Esophagus (tissue), 2 donors: Measurements from ENCODE around the gene SSBP4. TPM values are rescaled to one million over a fixed set of nuclear protein-coding genes. Genes with fewer than 3 reads are reported as not detected.

Experiments used
- H3K27ac ChIP-seq, 2 donors: one replicate each; pipeline ENCODE4 v1.5.1; 2013; ENCODE audit warnings: low read depth in 2 of 2, mild to moderate bottlenecking in 2 of 2, inconsistent platforms in 1 of 2, low read length in 1 of 2, moderate library complexity in 1 of 2
- H3K27me3 ChIP-seq, 2 donors: one replicate each; pipeline ENCODE4 v1.6.1; 2013; ENCODE audit warnings: low read length in 2 of 2, control low read depth in 1 of 2, mild to moderate bottlenecking in 1 of 2; ENCODE audit not compliant: insufficient read depth in 2 of 2, control insufficient read depth in 1 of 2
- H3K36me3 ChIP-seq, 2 donors: one replicate each; pipeline ENCODE4 v1.6.1; 2013; ENCODE audit warnings: low read length in 1 of 2; ENCODE audit not compliant: control insufficient read depth in 2 of 2, insufficient read depth in 2 of 2
- H3K4me1 ChIP-seq, 2 donors: one replicate each; pipeline ENCODE4 v1.6.1; 2013; ENCODE audit warnings: low read length in 1 of 2; ENCODE audit not compliant: control insufficient read depth in 2 of 2, insufficient read depth in 2 of 2
- H3K4me3 ChIP-seq, 2 donors: one replicate each; pipeline ENCODE4 v1.5.1; 2013; ENCODE audit warnings: low read length in 2 of 2, mild to moderate bottlenecking in 2 of 2, low read depth in 1 of 2, moderate library complexity in 1 of 2
- H3K9me3 ChIP-seq, 2 donors: one replicate each; pipeline ENCODE4 v1.6.1; 2013; ENCODE audit warnings: mild to moderate bottlenecking in 2 of 2, low read depth in 1 of 2, low read length in 1 of 2, moderate library complexity in 1 of 2; ENCODE audit not compliant: control insufficient read depth in 2 of 2, insufficient read depth in 1 of 2
- WGBS, 2 donors: extraction: QIAGEN DNeasy Blood & Tissue Kit; methylation state at CpG; one replicate each; pipeline ENCODE4 v1.1.7; 2013; 5-methylcytosine and 5-hydroxymethylcytosine counted together
- polyA plus RNA-seq, 2 donors: library from polyadenylated mRNA; stranded (reverse); fragments of 200-250 nt; gene quantifications; one replicate each; pipeline ENCODE4 v1.2.3, GENCODE V29; 2013
- donor health status: healthy with polysubstance abuse.
- donor health status: Bipolar disorder and iron deficiency.

Gene SSBP4
- polyA plus RNA-seq, 2 donors: 25.4 to 25.9 TPM

GRCh38 chr19:18432275-18433014, 13.2 kb downstream of the SSBP4 start:
- Histone ChIP-seq H3K4me3 (no peak overlapping the region), H3K36me3 (peaks cover 0 to 2% of the 10 kb centered on the region in 2 donors), H3K9me3 (no peaks in the 10 kb centered on the region), H3K27ac (no peak overlapping the region), H3K27me3 (no peaks in the 10 kb centered on the region), H3K4me1 (peaks cover 0 to 26% of the 10 kb centered on the region in 2 donors)
- 77 to 85% methylated on average over 13 of the region's 13 CpGs for WGBS, 2 donors

GRCh38 chr19:18433015-18433691, 14.0 kb downstream of the SSBP4 start:
- H3K27me3 ChIP-seq: no peaks in the 10 kb centered on the region
- H3K4me3 ChIP-seq: peak overlapping the region; percentile 24 to 37
- peaks cover 0 to 1% of the 10 kb centered on the region in 2 donors for H3K36me3 ChIP-seq
- H3K9me3 ChIP-seq: no peaks in the 10 kb centered on the region
- no peak overlapping the region for H3K27ac ChIP-seq
- WGBS, 2 donors: 14 to 30% methylated on average over 48 to 59 of the region's 59 CpGs
- H3K4me1 ChIP-seq: peaks cover 0 to 30% of the 10 kb centered on the region in 2 donors

- Histone ChIP-seq H3K27ac (no peak overlapping the region), H3K4me3 (peak overlapping the region; percentile 14 to 24), H3K9me3 (no peaks in the 10 kb centered on the region), H3K36me3 (no peaks in the 10 kb centered on the region), H3K27me3 (no peaks in the 10 kb centered on the region), H3K4me1 (peaks cover 0 to 34% of the 10 kb centered on the region in 2 donors)
- WGBS, 2 donors: 12 to 45% methylated on average over 14 to 60 of the region's 60 CpGs
Measured at GRCh38 chr19:18433735-18434398, 14.7 kb downstream of the SSBP4 start.

- H3K36me3 ChIP-seq: no peaks in the 10 kb centered on the region
- H3K9me3 ChIP-seq: no peaks in the 10 kb centered on the region
- no peaks in the 10 kb centered on the region for H3K27me3 ChIP-seq
- H3K27ac ChIP-seq: no peak overlapping the region
- H3K4me1 ChIP-seq: peaks cover 0 to 31% of the 10 kb centered on the region in 2 donors
- no peak overlapping the region for H3K4me3 ChIP-seq
- WGBS, 2 donors: 84 to 88% methylated on average over 21 of the region's 21 CpGs
Measured at GRCh38 chr19:18434411-18435175, 15.4 kb downstream of the SSBP4 start.

- Histone ChIP-seq H3K36me3 (no peaks in the 10 kb centered on the region), H3K4me3 (no peak overlapping the region), H3K27me3 (no peaks in the 10 kb centered on the region), H3K9me3 (no peaks in the 10 kb centered on the region), H3K4me1 (peaks cover 0 to 30% of the 10 kb centered on the region in 2 donors), H3K27ac (no peak overlapping the region)
- 92 to 94% methylated on average over 48 to 49 of the region's 49 CpGs for WGBS, 2 donors
Measured at GRCh38 chr19:18435178-18435841, 16.1 kb downstream of the SSBP4 start.

GRCh38 chr19:18435842-18436670, 16.9 kb downstream of the SSBP4 start:
- Histone ChIP-seq H3K27me3 (no peaks in the 10 kb centered on the region), H3K27ac (no peak overlapping the region), H3K9me3 (no peaks in the 10 kb centered on the region), H3K4me1 (peaks cover 0 to 30% of the 10 kb centered on the region in 2 donors), H3K4me3 (no peak overlapping the region), H3K36me3 (no peaks in the 10 kb centered on the region)
- WGBS, 2 donors: 77 to 82% methylated on average over 46 of the region's 46 CpGs

GRCh38 chr19:18436671-18437490, 17.7 kb downstream of the SSBP4 start:
- peaks cover 0 to 30% of the 10 kb centered on the region in 2 donors for H3K4me1 ChIP-seq
- 27 to 30% methylated on average over 54 to 67 of the region's 67 CpGs for WGBS, 2 donors
- no peaks in the 10 kb centered on the region for H3K9me3 ChIP-seq
- no peak overlapping the region for H3K27ac ChIP-seq
- H3K27me3 ChIP-seq: no peaks in the 10 kb centered on the region
- peak overlapping the region; percentile 26 to 35 for H3K4me3 ChIP-seq
- H3K36me3 ChIP-seq: no peaks in the 10 kb centered on the region
